ENCODE results near the gene SPAG6.
A peak's percentile ranks its signal among the peaks of the same experiment; 100 is the strongest.

The SPAG6 gene

DNA sequence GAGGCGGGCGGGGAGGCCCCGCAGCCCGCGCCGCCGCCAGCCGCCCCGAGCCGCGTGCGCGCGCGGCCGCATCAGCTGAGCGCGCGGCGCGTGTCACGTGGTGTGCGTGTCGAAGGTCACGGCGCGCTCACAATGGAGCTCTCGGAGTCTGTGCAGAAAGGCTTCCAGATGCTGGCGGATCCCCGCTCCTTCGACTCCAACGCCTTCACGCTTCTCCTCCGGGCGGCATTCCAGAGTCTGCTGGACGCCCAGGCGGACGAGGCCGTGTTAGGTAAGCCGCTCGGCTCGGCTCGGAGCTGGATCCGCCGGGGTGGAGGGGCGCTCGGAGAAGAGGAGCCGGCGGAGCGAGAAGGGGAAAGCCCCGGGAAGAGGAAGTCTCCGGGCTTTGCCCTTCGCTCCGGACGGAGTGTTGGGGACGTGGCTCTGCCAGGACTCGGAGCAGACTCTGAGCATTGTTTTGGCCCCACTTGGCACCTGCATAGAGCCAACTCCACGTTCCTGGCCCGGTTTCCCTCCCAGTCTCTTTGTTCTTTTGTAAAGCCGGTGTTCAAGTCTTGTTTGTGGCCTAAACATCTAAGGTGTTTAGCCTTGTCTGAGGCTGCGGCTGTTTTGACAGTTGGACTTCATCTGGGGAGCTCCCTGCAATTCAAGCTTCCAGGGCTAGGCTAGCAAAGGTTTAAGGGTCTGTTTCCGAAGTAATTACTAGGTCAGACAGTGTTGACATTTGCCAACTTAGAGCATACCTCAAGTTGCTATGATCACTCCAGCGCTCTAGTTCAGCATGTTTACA lies 28.8 kb upstream of the SPAG6 start, which contains the start of gene COMMD3:
Gene COMMD3, plus strand, starts transcription at position 103 of the 790 bp plus-strand sequence. Its CDS starts 30 bp downstream, at position 133.
- DNase-seq (ENCODE audit: insufficient read length): no peak
- peak; percentile 98 for FAIRE-seq
- TF ChIP-seq TAF1 (IDR thresholded peaks at IDR 0.05; ENCODE audit: borderline replicate concordance, low read depth, low read length) (peak; percentile 29; the same call in 1 of the 2 replicates), POLR2AphosphoS5 (IDR thresholded peaks at IDR 0.05; ENCODE audit: low read depth, low read length) (peak; percentile 89), POLR2A (IDR thresholded peaks at IDR 0.05; ENCODE audit: low read depth, low read length) (peak; percentile 94)

DNA sequence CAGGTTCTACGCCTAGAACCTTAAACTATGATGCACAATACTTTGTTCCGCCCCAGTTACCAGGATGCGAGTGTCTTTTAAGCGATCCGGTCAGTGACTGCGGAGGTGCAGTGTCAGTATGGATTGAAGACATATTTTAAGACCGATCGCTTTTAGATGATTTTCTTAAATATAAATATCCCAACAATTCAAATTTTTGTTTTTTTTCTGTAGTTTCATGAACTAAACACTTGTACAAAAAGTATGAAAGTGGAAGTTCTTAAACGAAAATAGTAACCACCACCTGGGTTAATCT lies 28.3 kb upstream of the SPAG6 start:
- no peak for FAIRE-seq
- no peak for TF ChIP-seq TAF1 (IDR thresholded peaks at IDR 0.05; ENCODE audit: borderline replicate concordance, low read depth, low read length)
- no peak; the same call in 1 of the 2 replicates for TF ChIP-seq POLR2AphosphoS5 (IDR thresholded peaks at IDR 0.05; ENCODE audit: low read depth, low read length)
- TF ChIP-seq POLR2A (IDR thresholded peaks at IDR 0.05; ENCODE audit: low read depth, low read length): no peak
- DNase-seq (ENCODE audit: insufficient read length): no peak

DNA sequence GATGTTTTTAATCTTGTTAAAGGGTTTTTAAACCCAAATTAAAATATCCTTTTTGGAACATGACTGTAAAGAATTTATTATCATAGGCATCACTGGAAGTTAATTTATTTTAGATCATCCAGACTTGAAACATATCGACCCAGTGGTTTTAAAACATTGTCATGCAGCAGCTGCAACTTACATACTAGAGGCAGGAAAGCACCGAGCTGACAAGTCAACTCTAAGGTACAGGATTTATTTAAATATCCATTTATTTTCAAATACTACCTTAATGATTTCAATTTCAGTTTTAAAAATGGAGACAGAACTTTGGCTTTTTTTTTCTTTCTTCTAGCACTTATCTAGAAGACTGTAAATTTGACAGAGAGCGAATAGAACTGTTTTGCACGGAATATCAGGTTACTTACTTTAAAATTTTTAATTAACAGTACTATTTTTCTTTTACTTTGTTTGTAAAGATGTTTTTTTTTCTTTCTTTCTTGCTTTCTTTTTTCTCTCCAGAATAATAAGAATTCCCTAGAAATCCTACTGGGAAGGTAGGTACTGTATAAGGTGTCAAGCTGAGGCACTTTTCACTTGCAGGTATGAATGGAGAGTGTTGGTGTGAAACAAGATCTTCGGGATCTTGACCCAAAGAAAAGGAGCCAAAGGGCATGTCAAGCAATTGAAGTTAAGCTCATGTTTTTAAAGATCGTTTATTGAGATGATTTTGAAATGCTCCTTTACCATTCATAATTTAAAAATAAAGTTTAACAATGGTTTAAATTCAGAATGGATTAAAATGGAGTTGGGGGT lies 27.3 kb upstream of the SPAG6 start:
- TF ChIP-seq POLR2A (IDR thresholded peaks at IDR 0.05; ENCODE audit: low read depth, low read length): no peak
- DNase-seq (ENCODE audit: insufficient read length): no peak
- peak; percentile 54 for FAIRE-seq

DNA sequence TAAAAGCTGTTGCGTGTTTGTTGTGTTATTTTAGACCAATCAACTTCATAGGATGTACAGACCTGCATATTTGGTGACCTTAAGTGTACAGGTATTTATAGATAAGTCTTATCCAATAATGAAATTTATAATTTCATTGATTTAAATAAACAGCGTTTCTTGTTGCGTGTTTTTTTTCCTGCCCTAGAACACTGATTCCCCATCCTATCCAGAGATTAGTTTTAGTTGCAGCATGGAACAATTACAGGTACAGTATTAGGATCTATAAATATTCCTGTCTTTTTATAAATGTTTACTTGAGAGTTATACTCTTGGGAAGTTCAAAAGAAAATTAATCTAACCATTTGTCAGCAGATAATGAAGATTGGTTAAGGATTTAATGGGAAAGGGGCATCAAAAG lies 26.5 kb upstream of the SPAG6 start:
- FAIRE-seq: no peak
- TF ChIP-seq POLR2A (IDR thresholded peaks at IDR 0.05; ENCODE audit: low read depth, low read length) (no peak), POLR2AphosphoS5 (IDR thresholded peaks at IDR 0.05; ENCODE audit: low read depth, low read length) (no peak), TAF1 (IDR thresholded peaks at IDR 0.05; ENCODE audit: borderline replicate concordance, low read depth, low read length) (no peak)
- DNase-seq (ENCODE audit: insufficient read length): no peak

DNA sequence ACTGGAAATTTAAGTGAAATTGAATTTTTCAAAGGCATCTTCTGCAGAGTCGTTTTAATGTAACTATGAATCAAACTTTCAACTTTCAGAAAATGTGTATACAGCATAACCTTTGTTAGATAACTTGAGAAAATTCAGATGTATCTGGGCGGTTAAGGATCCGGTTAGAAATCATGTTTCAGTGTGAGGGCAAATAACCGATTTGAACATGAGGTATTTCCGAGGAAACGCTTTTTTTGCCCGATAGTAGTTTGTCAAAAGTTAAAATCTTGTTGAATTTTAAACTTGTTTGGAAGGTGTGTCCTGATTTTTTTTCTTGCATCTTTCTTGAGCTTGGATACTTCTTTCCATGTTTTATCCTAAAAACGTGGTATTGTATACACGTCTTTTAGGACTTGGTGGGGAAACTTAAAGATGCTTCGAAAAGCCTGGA lies 25.7 kb upstream of the SPAG6 start:
- FAIRE-seq: peak; percentile 27
- no peak for TF ChIP-seq POLR2A (IDR thresholded peaks at IDR 0.05; ENCODE audit: low read depth, low read length)
- TF ChIP-seq POLR2AphosphoS5 (IDR thresholded peaks at IDR 0.05; ENCODE audit: low read depth, low read length): no peak
- no peak for TF ChIP-seq TAF1 (IDR thresholded peaks at IDR 0.05; ENCODE audit: borderline replicate concordance, low read depth, low read length)
- DNase-seq (ENCODE audit: insufficient read length): no peak

DNA sequence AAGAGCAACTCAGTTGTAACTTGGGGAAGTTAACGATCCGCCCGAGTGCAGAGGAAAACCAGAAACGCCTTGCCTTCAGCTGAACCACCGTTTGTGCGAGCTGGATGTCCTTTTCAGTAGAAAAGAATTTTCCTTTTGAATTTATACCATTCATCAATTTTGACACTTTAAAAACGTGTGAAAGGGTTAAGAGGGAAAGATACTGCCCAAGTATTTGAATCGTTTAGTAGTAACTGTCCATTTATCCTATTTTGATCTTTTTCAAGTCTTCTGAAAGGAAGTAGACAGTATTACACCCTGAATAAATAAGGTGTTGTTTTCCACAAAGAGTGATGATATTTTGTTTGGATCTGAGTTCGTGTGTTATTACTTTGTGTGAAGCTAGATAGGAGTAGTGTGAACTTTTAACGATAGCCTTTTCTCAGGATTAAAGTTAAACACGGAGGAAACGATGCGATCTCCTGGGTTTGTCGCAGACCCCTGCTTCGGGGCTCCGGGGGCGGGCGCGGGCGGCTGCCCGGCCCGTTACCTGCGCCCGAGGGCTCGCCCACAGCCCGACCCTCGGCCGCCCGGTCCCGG lies 25.2 kb upstream of the SPAG6 start:
- DNase-seq (ENCODE audit: insufficient read length) (no peak), FAIRE-seq (peak; percentile 83)
- TF ChIP-seq POLR2A (IDR thresholded peaks at IDR 0.05; ENCODE audit: low read depth, low read length) (no peak), TAF1 (IDR thresholded peaks at IDR 0.05; ENCODE audit: borderline replicate concordance, low read depth, low read length) (no peak), POLR2AphosphoS5 (IDR thresholded peaks at IDR 0.05; ENCODE audit: low read depth, low read length) (no peak)

DNA sequence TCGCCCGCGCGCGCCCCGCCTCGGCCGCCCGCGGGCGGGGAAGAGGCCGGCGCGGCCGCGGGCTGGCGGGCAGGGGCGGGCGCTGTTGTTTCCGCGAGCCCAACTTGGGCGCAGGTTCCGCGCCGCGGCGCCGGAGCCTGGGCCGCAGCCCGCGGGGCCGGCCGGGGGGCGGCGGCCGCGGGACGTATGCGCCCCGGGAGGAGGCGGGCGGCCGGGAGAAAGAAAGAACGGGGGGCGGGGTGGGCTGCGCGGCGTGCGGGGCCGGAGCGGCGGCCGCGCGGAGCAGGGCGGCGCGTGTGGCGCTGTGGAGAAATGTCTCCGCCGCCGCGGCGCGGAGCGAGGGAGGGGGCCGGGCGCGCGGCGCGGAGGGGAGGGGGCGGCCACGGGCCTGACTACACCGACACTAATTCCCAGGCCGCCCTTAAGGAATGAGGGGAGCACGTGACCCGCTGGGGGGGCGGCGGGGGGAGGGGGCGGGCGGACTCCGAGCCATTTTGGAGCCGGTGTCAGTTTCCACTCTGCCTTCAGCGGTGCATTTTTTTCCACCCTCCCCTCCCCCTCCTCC lies 24.6 kb upstream of the SPAG6 start, which contains the start of gene BMI1:
Gene BMI1, plus strand, starts transcription at position 509 of the 565 bp plus-strand sequence. CDS start 5,351 bp downstream, outside the sequence.
- FAIRE-seq (peak; percentile 58), DNase-seq (ENCODE audit: insufficient read length) (no peak)
- TF ChIP-seq TAF1 (IDR thresholded peaks at IDR 0.05; ENCODE audit: borderline replicate concordance, low read depth, low read length) (no peak), POLR2AphosphoS5 (IDR thresholded peaks at IDR 0.05; ENCODE audit: low read depth, low read length) (no peak), POLR2A (IDR thresholded peaks at IDR 0.05; ENCODE audit: low read depth, low read length) (no peak)

DNA sequence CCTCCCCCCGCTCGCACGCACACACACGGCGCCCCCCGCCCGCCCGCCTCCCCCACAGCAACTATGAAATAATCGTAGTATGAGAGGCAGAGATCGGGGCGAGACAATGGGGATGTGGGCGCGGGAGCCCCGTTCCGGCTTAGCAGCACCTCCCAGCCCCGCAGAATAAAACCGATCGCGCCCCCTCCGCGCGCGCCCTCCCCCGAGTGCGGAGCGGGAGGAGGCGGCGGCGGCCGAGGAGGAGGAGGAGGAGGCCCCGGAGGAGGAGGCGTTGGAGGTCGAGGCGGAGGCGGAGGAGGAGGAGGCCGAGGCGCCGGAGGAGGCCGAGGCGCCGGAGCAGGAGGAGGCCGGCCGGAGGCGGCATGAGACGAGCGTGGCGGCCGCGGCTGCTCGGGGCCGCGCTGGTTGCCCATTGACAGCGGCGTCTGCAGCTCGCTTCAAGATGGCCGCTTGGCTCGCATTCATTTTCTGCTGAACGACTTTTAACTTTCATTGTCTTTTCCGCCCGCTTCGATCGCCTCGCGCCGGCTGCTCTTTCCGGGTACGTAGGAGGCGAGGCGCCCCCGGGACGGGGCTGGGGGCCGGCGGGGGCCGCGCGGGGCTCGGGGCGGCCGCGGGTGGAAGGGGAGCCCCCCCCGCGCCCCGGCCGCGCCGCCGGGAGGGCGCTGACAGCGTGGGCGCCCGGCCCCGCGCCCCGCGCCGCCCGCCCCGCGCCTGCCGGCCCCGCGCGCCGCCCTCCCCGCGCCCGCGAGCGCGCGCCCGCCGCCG lies 24.0 kb upstream of the SPAG6 start:
- DNase-seq (ENCODE audit: insufficient read length) (no peak), FAIRE-seq (peak; percentile 50)
- TF ChIP-seq POLR2AphosphoS5 (IDR thresholded peaks at IDR 0.05; ENCODE audit: low read depth, low read length) (peak; percentile 72), POLR2A (IDR thresholded peaks at IDR 0.05; ENCODE audit: low read depth, low read length) (peak; percentile 80; the same call in 1 of the 2 replicates), TAF1 (IDR thresholded peaks at IDR 0.05; ENCODE audit: borderline replicate concordance, low read depth, low read length) (no peak)

DNA sequence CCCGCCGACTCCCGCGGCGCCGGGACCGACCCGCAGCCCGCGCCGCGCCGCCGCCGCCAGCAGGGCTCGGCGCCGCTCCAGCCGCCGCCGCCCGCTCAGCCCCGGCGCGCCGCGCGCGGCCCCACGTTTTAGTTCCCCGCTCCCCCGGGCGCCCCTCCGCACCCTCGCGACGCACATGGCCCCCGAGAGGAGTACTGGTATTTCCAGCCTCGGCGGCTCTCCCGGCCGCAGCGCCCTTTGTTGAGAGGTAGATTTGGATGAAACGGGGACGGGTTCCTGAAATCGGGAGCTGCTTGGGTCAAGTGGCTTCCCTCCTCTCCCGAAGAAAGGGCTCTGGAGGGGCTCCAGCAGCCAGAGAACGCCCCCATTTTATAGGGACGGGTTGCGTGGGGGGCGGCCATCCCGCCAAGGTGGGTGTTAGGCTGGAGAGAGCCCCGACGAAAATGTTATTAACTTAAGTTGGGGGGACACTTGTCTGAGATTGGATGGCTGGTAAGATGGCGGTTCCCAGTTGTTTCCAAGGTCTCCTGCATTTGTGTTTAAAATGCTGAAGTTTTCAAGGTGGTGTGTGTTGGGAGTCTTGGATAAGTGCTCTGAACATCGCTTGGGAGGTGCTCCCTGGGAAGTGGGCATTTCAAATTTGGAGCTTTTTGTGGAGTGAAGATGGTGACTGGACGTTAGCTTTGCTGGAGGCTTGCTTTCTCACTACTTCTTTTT lies 23.2 kb upstream of the SPAG6 start:
- FAIRE-seq: peak; percentile 83
- TF ChIP-seq POLR2A (IDR thresholded peaks at IDR 0.05; ENCODE audit: low read depth, low read length): no peak
- TF ChIP-seq TAF1 (IDR thresholded peaks at IDR 0.05; ENCODE audit: borderline replicate concordance, low read depth, low read length): no peak
- TF ChIP-seq POLR2AphosphoS5 (IDR thresholded peaks at IDR 0.05; ENCODE audit: low read depth, low read length): no peak
- DNase-seq (ENCODE audit: insufficient read length): no peak

DNA sequence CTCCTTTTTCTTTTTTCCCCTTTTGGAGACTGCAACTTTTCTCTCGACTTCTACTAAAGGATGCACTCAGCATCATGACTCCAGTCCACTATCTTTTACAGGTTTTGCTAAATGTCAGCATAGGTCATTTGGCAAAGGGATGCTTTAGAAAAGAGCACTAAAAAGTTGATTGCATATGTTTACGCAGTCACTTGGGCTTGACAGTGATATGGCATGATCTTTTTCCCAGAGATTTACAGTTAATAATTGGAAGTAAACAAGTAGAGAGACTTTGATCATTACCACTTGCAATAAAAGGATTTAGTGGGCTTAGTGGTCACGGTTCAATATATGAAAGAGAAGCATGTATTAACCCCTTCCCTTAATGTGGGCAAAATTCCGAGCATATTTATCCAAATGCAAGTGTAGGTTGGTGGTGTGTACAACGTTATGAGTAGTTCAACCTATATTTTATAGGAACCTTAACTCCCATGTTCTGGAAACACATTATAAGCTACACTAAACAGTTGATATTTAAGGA lies 22.6 kb upstream of the SPAG6 start:
- FAIRE-seq: no peak
- no peak for DNase-seq (ENCODE audit: insufficient read length)
- no peak for TF ChIP-seq POLR2A (IDR thresholded peaks at IDR 0.05; ENCODE audit: low read depth, low read length)
- no peak for TF ChIP-seq TAF1 (IDR thresholded peaks at IDR 0.05; ENCODE audit: borderline replicate concordance, low read depth, low read length)
- TF ChIP-seq POLR2AphosphoS5 (IDR thresholded peaks at IDR 0.05; ENCODE audit: low read depth, low read length): no peak
